ENCODE results near the gene CCDC137. TPM values are rescaled to one million over a fixed set of nuclear protein-coding genes. Genes with fewer than 3 reads are reported as not detected.

The CCDC137 gene
- total RNA-seq, 1 donor from 2014 or later: 22.4 TPM

DNA sequence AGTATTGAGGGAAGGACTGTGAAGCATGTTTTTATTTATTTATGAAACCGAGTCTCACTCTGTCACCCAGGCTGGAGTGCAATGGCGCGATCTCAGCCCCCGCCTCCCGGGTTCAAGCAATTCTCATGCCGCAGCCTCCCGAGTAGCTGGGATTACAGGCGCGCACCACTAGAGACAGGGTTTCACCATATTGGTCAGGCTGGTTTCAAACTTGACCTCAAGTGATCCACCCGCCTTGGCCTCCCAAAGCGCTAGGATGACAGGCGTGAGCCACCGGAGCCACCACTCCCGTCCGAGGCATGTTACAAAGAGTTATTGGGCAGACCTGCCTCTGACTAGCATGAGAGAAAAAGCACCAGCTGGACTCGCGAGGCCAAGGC, 39.7 kb downstream of the CCDC137 start:
- Histone ChIP-seq H3K9me3 (ENCODE audit: low read depth) (no peaks in the 10 kb centered on the region), H3K4me2 (no peak overlapping the region), H3K4me1 (peaks cover 28% of the 10 kb centered on the region), H3K27me3 (peaks cover 14% of the 10 kb centered on the region), H3K36me3 (no peaks in the 10 kb centered on the region), H3K79me2 (ENCODE audit: low read depth) (peaks cover 43% of the 10 kb centered on the region), H3K9ac (no peak overlapping the region), H4K20me1 (ENCODE audit: low read depth) (peaks cover 18% of the 10 kb centered on the region), H2AFZ (replicated peaks) (no peak overlapping the region), H3F3A (ENCODE audit: low read depth) (peaks cover 37% of the 10 kb centered on the region), H3K4me3 (no peak overlapping the region), H3K27ac (no peak overlapping the region)
- H3K4me3 Mint-ChIP-seq: no peak overlapping the region
- TF ChIP-seq, protein P1, sequence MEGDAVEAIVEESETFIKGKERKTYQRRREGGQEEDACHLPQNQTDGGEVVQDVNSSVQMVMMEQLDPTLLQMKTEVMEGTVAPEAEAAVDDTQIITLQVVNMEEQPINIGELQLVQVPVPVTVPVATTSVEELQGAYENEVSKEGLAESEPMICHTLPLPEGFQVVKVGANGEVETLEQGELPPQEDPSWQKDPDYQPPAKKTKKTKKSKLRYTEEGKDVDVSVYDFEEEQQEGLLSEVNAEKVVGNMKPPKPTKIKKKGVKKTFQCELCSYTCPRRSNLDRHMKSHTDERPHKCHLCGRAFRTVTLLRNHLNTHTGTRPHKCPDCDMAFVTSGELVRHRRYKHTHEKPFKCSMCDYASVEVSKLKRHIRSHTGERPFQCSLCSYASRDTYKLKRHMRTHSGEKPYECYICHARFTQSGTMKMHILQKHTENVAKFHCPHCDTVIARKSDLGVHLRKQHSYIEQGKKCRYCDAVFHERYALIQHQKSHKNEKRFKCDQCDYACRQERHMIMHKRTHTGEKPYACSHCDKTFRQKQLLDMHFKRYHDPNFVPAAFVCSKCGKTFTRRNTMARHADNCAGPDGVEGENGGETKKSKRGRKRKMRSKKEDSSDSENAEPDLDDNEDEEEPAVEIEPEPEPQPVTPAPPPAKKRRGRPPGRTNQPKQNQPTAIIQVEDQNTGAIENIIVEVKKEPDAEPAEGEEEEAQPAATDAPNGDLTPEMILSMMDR (IDR thresholded peaks at IDR 0.05): no peak
- peaks cover 24% of the 10 kb centered on the region for H3K4me1 Mint-ChIP-seq
- peaks cover 13% of the 10 kb centered on the region for H3K36me3 Mint-ChIP-seq
- no peak overlapping the region for H3K27ac Mint-ChIP-seq
- H3K27me3 Mint-ChIP-seq (ENCODE audit: insufficient read depth, low read depth): peaks cover 5% of the 10 kb centered on the region
- H3K9me3 Mint-ChIP-seq: no peaks in the 10 kb centered on the region
- DNase-seq (ENCODE audit: low spot score): no peak

DNA sequence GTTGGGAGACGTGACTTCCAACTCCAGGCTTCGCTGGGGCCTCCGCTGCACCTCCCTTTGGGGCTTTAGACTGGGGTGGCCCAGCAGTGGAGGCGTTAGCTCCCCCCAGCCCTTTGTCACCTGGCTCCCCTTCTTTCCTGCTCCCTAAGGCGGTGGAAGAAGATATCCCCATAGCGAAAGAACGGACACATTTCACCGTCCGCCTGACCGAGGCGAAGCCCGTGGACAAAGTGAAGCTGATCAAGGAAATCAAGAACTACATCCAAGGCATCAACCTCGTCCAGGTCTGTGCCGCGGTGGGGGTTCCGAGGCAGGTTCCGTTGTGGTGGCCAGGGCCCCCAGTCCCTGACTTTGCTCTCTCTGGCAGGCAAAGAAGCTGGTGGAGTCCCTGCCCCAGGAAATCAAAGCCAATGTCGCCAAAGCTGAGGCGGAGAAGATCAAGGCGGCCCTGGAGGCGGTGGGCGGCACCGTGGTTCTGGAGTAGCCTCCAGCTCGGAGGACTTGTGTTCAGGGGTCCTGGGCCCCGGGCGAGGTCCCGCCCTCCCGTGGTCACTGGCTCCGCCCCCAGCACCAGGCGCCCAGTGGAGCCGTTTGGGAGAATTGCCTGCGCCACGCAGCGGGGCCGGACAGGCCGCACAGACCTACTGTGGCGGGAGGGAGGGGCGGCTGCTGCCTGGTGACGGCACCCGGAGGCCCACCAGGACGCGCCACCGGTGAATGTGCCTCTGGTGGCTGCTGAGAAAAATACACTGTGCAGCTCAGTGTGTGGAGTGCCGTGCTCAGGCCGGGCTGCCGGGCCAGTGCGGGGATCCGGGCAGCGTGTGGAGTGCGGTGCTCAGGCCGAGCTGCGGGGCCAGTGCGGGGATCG, 40.5 kb downstream of the CCDC137 start:
- Mint-ChIP-seq H3K27ac (no peak overlapping the region), H3K4me3 (no peak overlapping the region), H3K9me3 (no peaks in the 10 kb centered on the region), H3K36me3 (peaks cover 13% of the 10 kb centered on the region), H3K4me1 (peaks cover 25% of the 10 kb centered on the region), H3K27me3 (ENCODE audit: insufficient read depth, low read depth) (peaks cover 7% of the 10 kb centered on the region)
- no peak overlapping the region for H3K27ac ChIP-seq
- no peak overlapping the region for H3K4me2 ChIP-seq
- DNase-seq (ENCODE audit: low spot score): no peak
- no peaks in the 10 kb centered on the region for H3K36me3 ChIP-seq
- no peak overlapping the region for H3K4me3 ChIP-seq
- H3K79me2 ChIP-seq (ENCODE audit: low read depth): peaks cover 35% of the 10 kb centered on the region
- H2AFZ ChIP-seq (replicated peaks): no peak overlapping the region
- peaks cover 27% of the 10 kb centered on the region for H3K4me1 ChIP-seq
- TF ChIP-seq EZH2 (IDR thresholded peaks at IDR 0.05) (no peak), EZH2phosphoT487 (IDR thresholded peaks at IDR 0.05) (no peak)
- TF ChIP-seq, protein P1 (IDR thresholded peaks at IDR 0.05): no peak
- H3K9me3 ChIP-seq (ENCODE audit: low read depth): no peaks in the 10 kb centered on the region
- H3K27me3 ChIP-seq: peaks cover 21% of the 10 kb centered on the region
- peaks cover 12% of the 10 kb centered on the region for H4K20me1 ChIP-seq (ENCODE audit: low read depth)
- H3F3A ChIP-seq (ENCODE audit: low read depth): peaks cover 44% of the 10 kb centered on the region
- no peak overlapping the region for H3K9ac ChIP-seq

DNA sequence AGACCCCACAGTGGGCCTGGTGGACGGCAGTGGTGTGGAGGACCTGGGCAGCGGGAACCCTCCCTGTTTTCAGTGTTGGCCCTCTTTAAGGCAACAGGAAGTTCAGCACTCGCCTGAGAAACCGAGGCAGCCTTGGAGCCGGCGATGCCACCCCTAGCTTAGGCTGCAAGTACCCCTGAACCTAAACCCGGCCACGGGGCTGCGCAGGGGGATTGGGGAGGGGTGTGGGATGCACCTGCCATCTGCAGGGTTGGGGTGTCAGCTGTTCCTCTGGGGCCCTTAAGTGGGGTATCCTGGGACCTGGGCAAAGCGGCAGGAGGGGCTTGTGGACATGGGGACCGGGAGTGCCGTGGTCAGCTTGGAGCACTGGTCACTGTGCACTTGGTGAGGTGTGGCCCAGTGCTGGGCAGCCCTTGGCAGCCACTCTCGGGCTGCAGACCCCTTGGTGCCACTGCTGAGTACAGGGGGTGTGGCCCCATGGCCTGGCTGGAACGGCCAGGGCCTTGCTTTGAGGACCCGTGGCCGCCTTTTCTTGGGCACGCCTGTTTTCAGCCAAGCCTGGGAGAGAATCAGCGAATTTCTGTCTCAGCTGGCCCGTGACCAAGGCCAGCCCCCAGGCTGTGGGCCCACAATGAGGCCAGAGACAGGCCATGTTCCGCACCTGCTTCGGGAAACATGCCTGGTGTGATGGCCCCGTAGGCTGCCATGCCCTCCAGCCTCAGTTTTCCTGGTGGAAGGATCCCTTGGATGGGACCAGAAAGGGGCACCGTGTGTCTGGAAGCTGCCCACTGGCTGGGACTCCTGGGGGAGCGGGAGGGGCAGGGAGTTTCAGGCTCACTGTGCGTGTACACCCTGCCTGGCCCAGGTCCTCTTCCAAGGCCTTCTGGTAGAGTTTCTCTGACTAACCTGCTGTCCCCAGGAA, 41.4 kb downstream of the CCDC137 start:
- peaks cover 44% of the 10 kb centered on the region for H3F3A ChIP-seq (ENCODE audit: low read depth)
- peaks cover 11% of the 10 kb centered on the region for H4K20me1 ChIP-seq (ENCODE audit: low read depth)
- H3K9me3 Mint-ChIP-seq: no peaks in the 10 kb centered on the region
- peaks cover 13% of the 10 kb centered on the region for H3K36me3 Mint-ChIP-seq
- H3K9ac ChIP-seq: no peak overlapping the region
- peaks cover 33% of the 10 kb centered on the region for H3K79me2 ChIP-seq (ENCODE audit: low read depth)
- no peak overlapping the region for H3K4me3 ChIP-seq
- TF ChIP-seq EZH2 (IDR thresholded peaks at IDR 0.05) (no peak), EZH2phosphoT487 (IDR thresholded peaks at IDR 0.05) (no peak)
- TF ChIP-seq, protein P1 (IDR thresholded peaks at IDR 0.05): no peak
- no peaks in the 10 kb centered on the region for H3K9me3 ChIP-seq (ENCODE audit: low read depth)
- no peak for DNase-seq (ENCODE audit: low spot score)
- H3K27ac Mint-ChIP-seq: no peak overlapping the region
- peaks cover 30% of the 10 kb centered on the region for H3K4me1 ChIP-seq
- peaks cover 22% of the 10 kb centered on the region for H3K4me1 Mint-ChIP-seq
- peaks cover 21% of the 10 kb centered on the region for H3K27me3 ChIP-seq
- no peaks in the 10 kb centered on the region for H3K36me3 ChIP-seq
- H3K27me3 Mint-ChIP-seq (ENCODE audit: insufficient read depth, low read depth): peaks cover 4% of the 10 kb centered on the region
- no peak overlapping the region for H3K4me3 Mint-ChIP-seq
- H2AFZ ChIP-seq (replicated peaks): no peak overlapping the region
- no peak overlapping the region for H3K4me2 ChIP-seq
- no peak overlapping the region for H3K27ac ChIP-seq

Data from neural progenitor cell (in vitro differentiated cells).